ES-I3 (cell line): ENCODE data around the gene SLC6A19.

Experiments used
- H3K36me3 ChIP-seq: 2 replicates; pipeline ENCODE4 v1.6.1; 2013; ENCODE audit warnings: mild to moderate bottlenecking, low read length, control low read depth, moderate library complexity; ENCODE audit not compliant: insufficient read depth
- H3K4me1 ChIP-seq: 2 replicates; pipeline ENCODE4 v1.6.1; 2013; ENCODE audit warnings: mild to moderate bottlenecking, control low read depth, low read length; ENCODE audit not compliant: insufficient read depth
- H3K9ac ChIP-seq: 2 replicates; pipeline ENCODE4 v1.6.1; 2013; ENCODE audit warnings: low read depth, mild to moderate bottlenecking, low read length, moderate library complexity
- H3K9me3 ChIP-seq: 2 replicates; pipeline ENCODE4 v1.6.1; 2013; ENCODE audit warnings: mild to moderate bottlenecking, low read length, moderate library complexity; ENCODE audit not compliant: control insufficient read depth, insufficient read depth

The SLC6A19 gene

DNA sequence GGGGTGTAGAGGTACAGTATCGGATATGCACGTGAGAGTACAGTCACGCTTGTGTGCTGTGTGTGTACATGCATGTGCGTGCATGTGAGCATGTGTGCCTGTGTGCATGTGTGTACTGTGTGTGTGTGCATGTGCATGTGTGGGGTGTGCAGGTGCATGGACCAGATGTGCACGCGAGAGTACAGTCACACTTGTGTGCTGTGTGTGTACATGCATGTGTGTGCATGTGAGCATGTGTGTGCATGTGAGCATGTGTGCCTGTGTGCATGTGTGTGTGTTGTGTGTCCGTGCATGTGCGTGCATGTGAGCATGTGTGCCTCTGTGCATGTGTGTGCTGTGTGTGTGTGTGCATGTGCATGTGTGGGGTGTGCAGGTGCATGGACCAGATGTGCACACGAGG is 10.3 kb downstream of the SLC6A19 start:
- Histone ChIP-seq H3K36me3 (no peaks in the 10 kb centered on the region), H3K4me1 (no peaks in the 10 kb centered on the region), H3K9me3 (no peaks in the 10 kb centered on the region), H3K9ac (no peak overlapping the region)

GRCh38 chr5:1212271-1212670 is 10.9 kb downstream of the SLC6A19 start:
- Histone ChIP-seq H3K4me1 (no peaks in the 10 kb centered on the region), H3K9me3 (no peaks in the 10 kb centered on the region), H3K36me3 (no peaks in the 10 kb centered on the region), H3K9ac (no peak overlapping the region)

- H3K36me3 ChIP-seq: no peaks in the 10 kb centered on the region
- no peaks in the 10 kb centered on the region for H3K9me3 ChIP-seq
- H3K4me1 ChIP-seq: no peaks in the 10 kb centered on the region
- no peak overlapping the region for H3K9ac ChIP-seq
Observed at GRCh38 chr5:1212881-1213280, 11.5 kb downstream of the SLC6A19 start.

DNA sequence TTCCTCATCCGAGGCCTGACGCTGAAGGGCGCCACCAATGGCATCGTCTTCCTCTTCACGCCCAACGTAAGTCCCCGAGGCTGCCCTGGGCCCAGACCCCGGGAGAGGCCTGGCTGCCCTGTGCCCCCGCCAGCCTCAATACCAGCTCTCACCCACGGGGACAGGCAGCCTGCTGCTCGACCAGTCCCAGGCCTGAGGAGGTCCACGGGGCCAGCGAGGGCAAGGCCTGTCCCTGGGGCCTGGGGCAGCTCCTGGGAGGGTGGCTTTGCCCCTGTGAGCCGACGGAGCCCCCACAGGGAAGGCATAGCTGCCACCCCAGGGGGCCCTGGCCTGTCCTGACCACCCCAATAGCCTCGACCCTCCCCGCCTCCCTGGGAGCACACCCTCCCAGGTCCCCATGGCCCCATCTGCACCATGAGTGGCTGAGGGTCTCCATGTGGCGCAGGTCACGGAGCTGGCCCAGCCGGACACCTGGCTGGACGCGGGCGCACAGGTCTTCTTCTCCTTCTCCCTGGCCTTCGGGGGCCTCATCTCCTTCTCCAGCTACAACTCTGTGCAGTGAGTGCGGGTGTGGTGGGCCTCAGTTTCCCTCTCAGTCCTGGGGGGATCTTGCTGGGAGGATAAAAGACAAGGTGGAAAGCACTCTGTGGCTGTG is 12.2 kb downstream of the SLC6A19 start:
- H3K9me3 ChIP-seq: no peaks in the 10 kb centered on the region
- H3K9ac ChIP-seq: no peak overlapping the region
- no peaks in the 10 kb centered on the region for H3K4me1 ChIP-seq
- H3K36me3 ChIP-seq: no peaks in the 10 kb centered on the region

DNA sequence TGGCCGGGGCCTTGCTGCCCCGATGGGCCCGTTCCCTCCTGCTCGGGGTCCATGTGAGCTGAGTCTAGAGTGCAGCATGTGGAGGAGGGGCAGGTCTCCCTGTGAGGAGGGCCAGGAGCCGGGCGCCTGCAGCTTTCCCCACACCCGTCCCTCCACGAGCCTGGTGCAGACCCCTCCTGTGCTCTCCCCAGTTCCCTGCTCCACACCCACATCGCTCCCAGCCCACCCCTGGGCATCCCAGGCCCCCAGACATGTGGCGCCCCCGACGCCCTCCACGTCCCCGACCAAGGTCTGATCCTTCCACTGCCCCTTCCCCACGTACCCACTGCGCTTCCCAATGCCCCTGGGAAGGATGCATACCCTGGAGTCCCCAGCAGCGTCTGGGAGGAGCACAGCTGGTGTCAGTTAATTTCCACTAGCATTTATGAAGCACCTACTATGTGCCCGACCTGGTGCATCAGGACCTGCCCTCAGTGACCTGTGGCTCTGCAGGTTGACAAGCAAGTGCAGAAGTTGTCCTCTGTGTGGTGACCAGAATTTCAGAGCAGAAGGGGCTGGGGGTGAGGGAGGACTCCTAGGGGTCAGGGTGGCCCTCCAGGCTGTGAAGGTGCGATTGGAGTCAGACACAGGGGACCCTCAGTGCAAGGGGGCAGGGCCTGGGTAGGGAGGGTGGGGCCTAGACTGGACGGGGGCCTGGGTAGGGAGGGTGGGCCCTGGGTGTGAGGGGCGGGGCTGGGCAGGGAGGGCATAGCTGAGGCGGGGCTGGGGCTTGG is 13.0 kb downstream of the SLC6A19 start:
- Histone ChIP-seq H3K9me3 (no peaks in the 10 kb centered on the region), H3K36me3 (no peaks in the 10 kb centered on the region), H3K9ac (no peak overlapping the region), H3K4me1 (no peaks in the 10 kb centered on the region)

DNA sequence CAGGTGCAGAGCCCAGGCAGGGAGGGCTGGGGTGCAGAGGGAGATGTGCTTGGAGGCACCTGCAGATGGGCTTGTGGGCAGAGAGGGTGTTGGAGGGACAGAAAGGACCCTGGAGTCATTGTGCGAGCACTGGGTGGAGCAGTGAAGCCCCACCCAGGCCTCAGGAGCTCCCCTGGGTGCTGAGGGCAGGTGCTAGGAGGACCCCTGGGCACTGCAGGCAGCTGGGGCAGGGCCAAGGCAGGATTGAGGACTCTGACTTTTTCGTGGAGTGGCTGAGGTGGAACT is 13.5 kb downstream of the SLC6A19 start:
- Histone ChIP-seq H3K36me3 (no peaks in the 10 kb centered on the region), H3K4me1 (no peaks in the 10 kb centered on the region), H3K9me3 (no peaks in the 10 kb centered on the region), H3K9ac (no peak overlapping the region)

- Histone ChIP-seq H3K9me3 (no peaks in the 10 kb centered on the region), H3K36me3 (no peaks in the 10 kb centered on the region), H3K9ac (no peak overlapping the region), H3K4me1 (no peaks in the 10 kb centered on the region)
Observed at GRCh38 chr5:1215320-1216096, 14.1 kb downstream of the SLC6A19 start.

DNA sequence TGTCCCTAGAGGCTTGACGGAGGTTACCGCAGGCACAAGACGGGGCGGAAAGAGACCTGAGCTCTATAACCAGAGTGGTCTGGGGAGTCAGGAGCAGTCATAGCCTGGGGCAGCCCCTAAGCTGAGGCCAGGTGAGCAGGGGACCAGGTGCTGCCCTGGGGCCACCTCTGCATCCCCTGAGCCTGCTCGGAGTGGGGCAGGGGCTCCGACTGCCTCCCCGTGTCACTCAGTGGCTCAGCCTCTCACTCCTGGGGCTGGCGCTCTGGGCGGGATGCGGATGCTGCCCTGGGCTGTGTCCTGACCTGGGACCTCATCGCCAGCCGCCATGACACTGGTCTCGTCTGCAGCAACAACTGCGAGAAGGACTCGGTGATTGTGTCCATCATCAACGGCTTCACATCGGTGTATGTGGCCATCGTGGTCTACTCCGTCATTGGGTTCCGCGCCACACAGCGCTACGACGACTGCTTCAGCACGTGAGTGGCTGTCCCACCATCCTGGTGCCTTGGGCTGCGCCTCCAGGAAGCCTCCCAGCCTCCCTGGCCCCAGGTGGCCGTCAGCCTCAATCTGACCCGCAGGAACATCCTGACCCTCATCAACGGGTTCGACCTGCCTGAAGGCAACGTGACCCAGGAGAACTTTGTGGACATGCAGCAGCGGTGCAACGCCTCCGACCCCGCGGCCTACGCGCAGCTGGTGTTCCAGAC is 15.0 kb downstream of the SLC6A19 start:
- no peak overlapping the region for H3K9ac ChIP-seq
- no peaks in the 10 kb centered on the region for H3K4me1 ChIP-seq
- H3K9me3 ChIP-seq: no peaks in the 10 kb centered on the region

DNA sequence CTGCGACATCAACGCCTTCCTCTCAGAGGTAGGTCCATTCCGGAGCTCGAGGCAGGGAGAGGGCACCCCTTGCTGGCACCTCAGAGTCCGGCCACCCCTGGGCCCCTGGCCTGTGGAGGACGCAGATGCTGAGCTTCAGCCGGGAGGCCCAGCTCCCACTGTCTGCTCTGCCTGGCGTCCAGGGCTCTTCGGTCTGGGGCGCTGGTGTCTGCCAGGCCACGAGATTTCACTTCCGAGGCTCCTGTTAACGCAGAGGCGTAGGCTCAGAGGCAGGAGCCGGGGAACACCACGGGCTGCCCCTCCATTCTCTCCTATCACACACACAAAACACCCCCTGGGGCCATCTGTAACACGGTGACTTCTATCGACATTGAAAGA is 15.5 kb downstream of the SLC6A19 start:
- Histone ChIP-seq H3K9ac (no peak overlapping the region), H3K36me3 (no peaks in the 10 kb centered on the region), H3K9me3 (no peaks in the 10 kb centered on the region), H3K4me1 (no peaks in the 10 kb centered on the region)

More for the DNA sequence above, 15.0 kb downstream of the SLC6A19 start:
- H3K36me3 ChIP-seq: no peaks in the 10 kb centered on the region

GRCh38 chr5:1217596-1218206 is 16.3 kb downstream of the SLC6A19 start:
- H3K4me1 ChIP-seq: no peaks in the 10 kb centered on the region
- H3K9ac ChIP-seq: no peak overlapping the region
- no peaks in the 10 kb centered on the region for H3K36me3 ChIP-seq
- no peaks in the 10 kb centered on the region for H3K9me3 ChIP-seq

DNA sequence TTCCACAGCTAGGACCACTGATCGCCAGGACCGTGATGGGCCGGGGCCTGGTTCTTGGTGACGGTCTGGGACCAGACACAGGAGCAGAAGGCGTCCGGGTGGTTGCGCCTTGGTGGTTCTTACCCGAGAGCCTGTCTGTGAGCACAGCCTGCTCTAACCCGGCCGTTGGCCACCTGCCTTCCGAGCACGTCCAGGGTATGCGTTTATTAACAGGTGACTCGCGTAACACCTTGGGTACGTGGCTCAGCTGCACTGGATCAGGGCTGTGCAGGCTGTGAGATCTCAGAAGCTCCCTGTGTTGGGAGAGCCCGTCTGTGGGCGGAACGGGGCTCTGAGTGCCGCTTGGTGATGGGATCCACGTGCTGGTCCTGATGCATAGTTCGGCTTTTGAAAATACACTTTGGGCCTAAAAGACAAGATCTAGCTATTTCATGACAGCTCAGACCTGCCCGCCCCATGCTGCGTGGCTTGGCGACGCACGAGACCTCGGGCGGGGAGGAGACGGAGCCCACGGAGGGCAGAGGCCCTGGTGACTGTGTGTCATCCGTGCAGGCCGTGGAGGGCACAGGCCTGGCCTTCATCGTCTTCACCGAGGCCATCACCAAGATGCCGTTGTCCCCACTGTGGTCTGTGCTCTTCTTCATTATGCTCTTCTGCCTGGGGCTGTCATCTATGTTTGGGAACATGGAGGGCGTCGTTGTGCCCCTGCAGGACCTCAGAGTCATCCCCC is 17.1 kb downstream of the SLC6A19 start:
- H3K4me1 ChIP-seq: no peaks in the 10 kb centered on the region
- H3K9ac ChIP-seq: no peak overlapping the region
- H3K36me3 ChIP-seq: no peaks in the 10 kb centered on the region
- H3K9me3 ChIP-seq: no peaks in the 10 kb centered on the region

DNA sequence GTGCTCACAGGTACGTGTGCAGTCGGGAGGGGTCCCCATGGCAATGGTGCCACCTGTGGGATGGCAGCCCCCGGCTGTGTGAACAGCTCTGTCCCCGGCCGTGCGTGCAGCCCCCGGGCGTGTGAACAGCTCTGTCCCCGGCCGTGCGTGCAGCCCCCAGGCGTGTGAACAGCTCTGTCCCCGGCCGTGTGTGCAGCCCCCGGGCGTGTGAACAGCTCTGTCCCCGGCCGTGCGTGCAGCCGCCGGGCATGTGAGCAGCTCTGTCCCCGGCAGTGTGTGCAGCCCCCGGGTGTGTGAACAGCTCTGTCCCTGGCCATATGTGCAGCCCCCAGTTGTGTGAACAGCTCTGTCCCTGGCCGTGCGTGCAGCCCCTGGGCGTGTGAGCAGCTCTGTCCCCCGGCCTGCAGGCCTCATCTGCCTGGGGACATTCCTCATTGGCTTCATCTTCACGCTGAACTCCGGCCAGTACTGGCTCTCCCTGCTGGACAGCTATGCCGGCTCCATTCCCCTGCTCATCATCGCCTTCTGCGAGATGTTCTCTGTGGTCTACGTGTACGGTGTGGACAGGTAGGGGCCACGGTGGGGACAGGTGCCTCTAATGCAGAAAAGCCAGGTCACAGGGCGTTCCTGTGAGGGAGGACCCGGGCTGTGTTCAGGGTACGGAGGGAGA is 17.8 kb downstream of the SLC6A19 start:
- H3K36me3 ChIP-seq: no peaks in the 10 kb centered on the region
- no peaks in the 10 kb centered on the region for H3K9me3 ChIP-seq

DNA sequence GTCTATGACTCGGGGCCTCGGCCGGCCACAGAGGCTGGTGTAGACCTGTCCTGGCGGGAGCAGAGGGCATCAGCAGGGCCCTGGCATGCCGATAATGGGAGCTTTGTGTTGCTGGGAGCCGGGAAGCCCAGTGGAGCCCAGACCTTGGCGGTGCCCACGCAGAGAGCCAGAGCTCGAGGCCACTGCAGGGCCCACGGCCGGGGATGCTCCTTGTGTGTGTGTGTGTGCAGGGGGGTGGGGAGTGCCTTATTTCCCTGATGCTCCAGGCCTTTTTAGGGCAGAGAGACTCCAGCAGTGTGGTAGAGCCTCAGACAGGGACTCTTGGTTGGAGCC is 18.3 kb downstream of the SLC6A19 start:
- no peak overlapping the region for H3K9ac ChIP-seq
- no peaks in the 10 kb centered on the region for H3K4me1 ChIP-seq
- no peaks in the 10 kb centered on the region for H3K9me3 ChIP-seq
- H3K36me3 ChIP-seq: no peaks in the 10 kb centered on the region

More for the DNA sequence above, 17.8 kb downstream of the SLC6A19 start:
- Histone ChIP-seq H3K4me1 (no peaks in the 10 kb centered on the region), H3K9ac (no peak overlapping the region)
